ENCODE measurements around the gene CDKN3.
"Not testable (repeated sequence)": the region's sequence is repeated elsewhere in the genome, so short reads cannot be mapped to it uniquely, and the experiment has no call there.

Gene CDKN3

DNA sequence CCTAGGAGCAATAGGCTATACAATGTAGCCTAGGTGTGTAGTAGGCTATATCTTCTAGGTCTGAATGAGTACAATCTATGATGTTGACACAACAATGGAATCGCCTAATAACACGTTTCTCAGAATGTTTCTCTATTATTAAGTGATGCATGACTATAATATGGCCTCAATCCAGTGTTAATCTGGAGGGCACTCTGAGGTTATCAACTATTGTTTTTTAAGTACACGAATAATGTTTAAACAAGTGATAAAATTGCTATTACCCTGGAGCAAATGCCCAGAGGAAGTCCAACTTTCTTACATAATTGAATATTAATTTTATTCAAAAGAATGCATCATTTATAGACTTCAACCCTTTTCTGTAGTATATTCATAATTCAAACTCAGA lies 60.8 kb downstream of the CDKN3 start:
- peak; percentile 2 for DNase-seq

GRCh38 chr14:54458536-54458935 lies 61.7 kb downstream of the CDKN3 start:
- not testable (repeated sequence) for DNase-seq

DNA sequence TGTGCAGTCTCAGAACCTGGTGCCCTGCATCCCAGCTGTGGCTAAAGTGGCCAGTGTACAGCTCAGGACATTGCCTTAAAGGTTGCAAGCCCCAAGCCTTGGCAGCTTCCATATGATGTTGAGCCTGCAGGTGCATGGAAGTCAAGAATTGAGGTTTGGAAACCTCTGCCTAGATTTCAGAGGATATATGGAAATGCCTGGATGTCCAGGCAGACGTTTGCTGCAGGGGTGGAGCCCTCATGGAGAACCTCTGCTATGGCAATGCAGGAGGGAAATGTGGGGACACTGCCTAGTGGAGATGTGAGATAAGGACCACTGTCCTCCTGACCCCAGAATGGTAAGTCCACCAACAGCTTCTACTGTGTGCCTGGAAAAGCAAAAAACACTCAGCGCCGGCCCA lies 62.3 kb downstream of the CDKN3 start:
- no peak for DNase-seq

- no peak for DNase-seq
These were observed 65.2 kb downstream of the CDKN3 start for GRCh38 chr14:54462048-54462447.

- no peak for DNase-seq
These were observed 68.8 kb downstream of the CDKN3 start for GRCh38 chr14:54465654-54466053.

DNA sequence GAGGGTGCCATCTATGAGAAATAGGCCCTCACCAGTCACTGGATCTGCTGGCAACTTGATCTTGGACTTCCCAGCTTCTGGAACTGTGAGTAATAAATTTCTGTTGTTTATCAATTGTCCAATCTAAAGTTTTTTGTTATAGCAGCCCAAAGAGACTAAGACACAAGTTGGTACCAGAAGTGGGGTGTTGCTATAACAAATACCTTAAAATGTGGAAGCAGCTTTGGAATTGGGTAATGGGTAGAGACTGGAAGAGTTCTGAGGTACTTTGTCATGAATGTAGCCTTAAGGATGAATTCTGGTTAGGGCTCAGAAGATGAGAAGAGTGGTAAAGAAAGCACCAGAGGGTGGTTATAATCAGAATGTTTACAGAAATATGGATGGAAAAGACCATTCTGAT lies 70.5 kb downstream of the CDKN3 start:
- no peak for DNase-seq
